GM21723 (cell line): ENCODE measurements around the gene LARP6.
"Not testable (repeated sequence)": the region's sequence is repeated elsewhere in the genome, so short reads cannot be mapped to it uniquely, and the experiment has no call there.

ENCODE experiments used
- ATAC-seq: cut with Tn5 transposase; IDR thresholded peaks from one replicate; pipeline ENCODE4 v1.9.1; 2021; ENCODE audit warnings: mild to moderate bottlenecking, moderate library complexity; ENCODE audit not compliant: unreplicated experiment

The LARP6 gene

GRCh38 chr15:70853973-70854665 is at the start of gene LARP6:
Gene LARP6 (minus strand): TSS chr15:70854157. CDS start chr15:70854088, 69 bp downstream.
- no peak for ATAC-seq

GRCh38 chr15:70902107-70902506 is 48.1 kb upstream of the LARP6 start:
- ATAC-seq, result no peak

- ATAC-seq, result peak; percentile 24
Measured at GRCh38 chr15:70892912-70893560, 39.1 kb upstream of the LARP6 start.

GRCh38 chr15:70892002-70892911 is 38.3 kb upstream of the LARP6 start, which contains the start of the genes LRRC49 and THAP10:
Gene LRRC49 (plus strand): TSS chr15:70892826. CDS start chr15:70892895, 69 bp downstream.
Gene THAP10 (minus strand): TSS chr15:70892433. CDS start chr15:70892272, 161 bp downstream.
- ATAC-seq, result peak; percentile 88

- no peak for ATAC-seq
Measured at GRCh38 chr15:70882361-70882760, 28.4 kb upstream of the LARP6 start.

GRCh38 chr15:70880781-70881180 is 26.8 kb upstream of the LARP6 start:
- ATAC-seq, result no peak

GRCh38 chr15:70879401-70879800 is 25.4 kb upstream of the LARP6 start:
- ATAC-seq, result no peak

GRCh38 chr15:70876683-70877082 is 22.7 kb upstream of the LARP6 start:
- no peak for ATAC-seq

GRCh38 chr15:70876011-70876410 is 22.1 kb upstream of the LARP6 start:
- no peak for ATAC-seq

GRCh38 chr15:70875001-70875782 is 21.2 kb upstream of the LARP6 start:
- ATAC-seq, result no peak

- ATAC-seq, result no peak
Measured at GRCh38 chr15:70873232-70874054, 19.5 kb upstream of the LARP6 start.

GRCh38 chr15:70871490-70871889 is 17.5 kb upstream of the LARP6 start:
- ATAC-seq, result not testable (repeated sequence)

GRCh38 chr15:70870051-70870450 is 16.1 kb upstream of the LARP6 start:
- no peak for ATAC-seq

- ATAC-seq, result no peak
Measured at GRCh38 chr15:70869346-70869745, 15.4 kb upstream of the LARP6 start.

GRCh38 chr15:70867911-70868467 is 14.0 kb upstream of the LARP6 start:
- no peak for ATAC-seq

- no peak for ATAC-seq
Measured at GRCh38 chr15:70866982-70867641, 13.2 kb upstream of the LARP6 start.

GRCh38 chr15:70863450-70864218 is 9.7 kb upstream of the LARP6 start:
- ATAC-seq, result no peak

GRCh38 chr15:70859998-70860397 is 6.0 kb upstream of the LARP6 start:
- ATAC-seq, result no peak
